D721Med (cell line): Measurements from ENCODE around the gene PA2G4.
"Not testable (repeated sequence)": the region's sequence is repeated elsewhere in the genome, so short reads cannot be mapped to it uniquely, and the experiment has no call there.

Experiments
- DNase-seq: peaks from one replicate; pipeline ENCODE4 v3.0.0; 2011; ENCODE audit warnings: low spot score; ENCODE audit not compliant: insufficient read length
- FAIRE-seq: peaks from 2 replicates; lab custom pipeline; 2011; peaks lifted over from hg19 to GRCh38; lab: Jason Lieb, UNC
- TF ChIP-seq, protein P1 (sequence below): IDR thresholded peaks from 2 replicates; pipeline ENCODE4 v1.5.1; 2012; ENCODE audit warnings: mild to moderate bottlenecking, control low read depth; ENCODE audit not compliant: insufficient read depth; ENCODE audit errors: missing control alignments

The PA2G4 gene

DNA sequence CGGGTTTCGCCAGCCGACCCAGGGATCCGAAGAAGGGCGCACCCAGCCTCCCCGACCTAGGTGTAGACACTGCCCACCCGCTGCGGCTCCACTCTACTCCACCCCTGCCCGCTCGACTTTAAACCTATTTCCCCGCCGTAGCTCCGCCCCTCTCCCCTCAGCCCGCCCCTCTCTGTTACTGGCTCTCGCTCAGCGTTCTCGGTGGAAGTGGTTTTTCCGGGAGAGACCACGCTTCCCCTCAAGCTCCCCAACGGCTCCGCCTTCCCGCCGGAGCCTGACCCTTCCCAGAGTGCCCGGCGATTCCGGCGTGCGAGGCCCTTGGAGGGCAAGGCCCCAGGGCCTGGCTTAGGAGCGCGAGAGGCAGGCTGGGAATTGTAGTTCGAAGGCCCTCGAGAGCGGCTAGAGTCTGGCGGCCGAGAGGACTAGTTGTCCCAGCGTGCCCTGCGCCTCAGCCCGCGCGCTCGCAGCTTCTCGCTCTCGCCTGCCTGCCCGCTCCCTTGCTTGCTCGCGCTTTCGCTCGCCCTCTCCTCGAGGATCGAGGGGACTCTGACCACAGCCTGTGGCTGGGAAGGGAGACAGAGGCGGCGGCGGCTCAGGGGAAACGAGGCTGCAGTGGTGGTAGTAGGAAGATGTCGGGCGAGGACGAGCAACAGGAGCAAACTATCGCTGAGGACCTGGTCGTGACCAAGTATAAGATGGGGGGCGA lies at the start of gene PA2G4:
Gene PA2G4, plus strand, starts transcription at position 451 of the 706 bp plus-strand sequence. Its CDS starts 179 bp downstream, at position 630.
- DNase-seq (peak; percentile 80), FAIRE-seq (no peak)
- TF ChIP-seq, protein P1, sequence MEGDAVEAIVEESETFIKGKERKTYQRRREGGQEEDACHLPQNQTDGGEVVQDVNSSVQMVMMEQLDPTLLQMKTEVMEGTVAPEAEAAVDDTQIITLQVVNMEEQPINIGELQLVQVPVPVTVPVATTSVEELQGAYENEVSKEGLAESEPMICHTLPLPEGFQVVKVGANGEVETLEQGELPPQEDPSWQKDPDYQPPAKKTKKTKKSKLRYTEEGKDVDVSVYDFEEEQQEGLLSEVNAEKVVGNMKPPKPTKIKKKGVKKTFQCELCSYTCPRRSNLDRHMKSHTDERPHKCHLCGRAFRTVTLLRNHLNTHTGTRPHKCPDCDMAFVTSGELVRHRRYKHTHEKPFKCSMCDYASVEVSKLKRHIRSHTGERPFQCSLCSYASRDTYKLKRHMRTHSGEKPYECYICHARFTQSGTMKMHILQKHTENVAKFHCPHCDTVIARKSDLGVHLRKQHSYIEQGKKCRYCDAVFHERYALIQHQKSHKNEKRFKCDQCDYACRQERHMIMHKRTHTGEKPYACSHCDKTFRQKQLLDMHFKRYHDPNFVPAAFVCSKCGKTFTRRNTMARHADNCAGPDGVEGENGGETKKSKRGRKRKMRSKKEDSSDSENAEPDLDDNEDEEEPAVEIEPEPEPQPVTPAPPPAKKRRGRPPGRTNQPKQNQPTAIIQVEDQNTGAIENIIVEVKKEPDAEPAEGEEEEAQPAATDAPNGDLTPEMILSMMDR: no peak

DNA sequence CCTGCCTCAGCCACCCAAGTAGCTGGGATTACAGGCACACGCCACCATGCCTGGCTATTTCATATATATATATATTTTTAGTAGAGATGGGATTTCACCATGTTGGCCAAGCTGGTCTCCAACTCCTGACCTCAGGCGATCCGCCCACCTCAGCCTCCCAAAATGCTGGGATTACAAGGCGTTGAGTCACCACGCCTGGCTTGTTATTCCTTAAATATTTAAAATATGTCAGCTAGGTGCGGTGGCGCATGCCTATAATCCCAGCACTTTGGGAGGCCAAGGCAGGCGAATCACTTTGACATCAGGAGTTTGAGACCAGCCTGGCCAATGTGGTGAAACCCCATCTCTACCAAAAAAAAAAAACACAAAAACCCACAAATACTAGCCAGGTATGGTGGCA lies 44.4 kb upstream of the PA2G4 start:
- not testable (repeated sequence) for DNase-seq, FAIRE-seq

DNA sequence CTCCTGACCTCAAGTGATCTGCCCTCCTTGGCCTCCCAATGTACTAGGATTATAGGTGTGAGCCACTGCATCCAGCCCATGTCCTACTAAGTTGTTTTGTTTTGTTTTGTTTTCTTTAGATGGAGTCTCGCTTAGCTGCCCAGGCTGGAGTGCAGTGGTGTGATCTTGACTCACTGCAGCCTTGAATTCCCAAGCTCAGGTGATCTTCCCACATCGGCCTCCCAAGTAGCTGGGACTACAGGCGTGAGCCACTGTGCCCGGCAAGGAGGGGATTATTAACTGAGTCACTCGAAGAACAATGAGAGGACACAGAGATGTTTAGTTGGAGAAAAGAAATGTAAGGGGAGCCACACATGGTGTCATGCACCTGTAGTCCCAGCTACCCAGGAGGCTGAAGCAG lies 42.4 kb upstream of the PA2G4 start:
- FAIRE-seq (no peak), DNase-seq (no peak)
- TF ChIP-seq, protein P1: no peak

DNA sequence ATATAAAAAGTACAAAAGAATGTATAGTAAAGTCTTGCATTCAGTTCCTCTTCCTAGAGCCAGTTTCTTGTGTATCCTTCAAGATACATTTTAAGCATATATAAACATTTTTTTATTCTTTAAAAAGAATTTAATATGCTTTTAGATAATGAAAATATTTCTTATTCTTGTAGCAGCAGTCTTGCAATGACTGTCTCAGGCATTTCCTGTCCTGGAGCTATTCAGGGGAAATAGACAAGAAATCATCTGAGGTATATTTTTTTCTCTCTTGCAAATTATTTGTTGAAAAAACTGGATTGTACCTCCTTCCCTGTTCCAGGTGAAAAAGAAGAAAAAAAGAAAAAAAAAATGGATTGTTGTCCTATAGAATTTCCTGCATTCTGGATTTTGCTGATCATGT lies 41.4 kb upstream of the PA2G4 start:
- no peak for DNase-seq
- FAIRE-seq: no peak

DNA sequence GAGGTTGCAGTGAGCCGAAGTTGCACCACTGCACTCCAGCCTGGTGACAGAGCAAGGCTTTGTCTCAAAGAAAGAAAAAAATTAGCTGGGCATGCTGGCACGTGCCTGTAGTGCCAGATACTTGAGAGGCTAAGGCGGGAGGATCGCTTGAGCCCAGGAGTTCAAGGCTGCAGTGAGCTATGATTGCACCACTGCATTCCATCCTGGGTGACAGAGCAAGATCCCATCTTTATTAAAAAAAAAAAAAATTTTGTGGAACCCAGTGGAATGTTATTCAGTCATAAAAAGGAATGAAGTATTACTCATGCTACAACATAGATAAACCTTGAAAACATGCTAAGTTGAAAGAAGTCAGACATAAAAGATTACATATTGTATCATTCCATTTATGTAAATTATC lies 32.7 kb upstream of the PA2G4 start:
- FAIRE-seq (no peak), DNase-seq (no peak)
- TF ChIP-seq, protein P1: no peak

More for the DNA sequence above, 41.4 kb upstream of the PA2G4 start:
- TF ChIP-seq, protein P1: no peak

DNA sequence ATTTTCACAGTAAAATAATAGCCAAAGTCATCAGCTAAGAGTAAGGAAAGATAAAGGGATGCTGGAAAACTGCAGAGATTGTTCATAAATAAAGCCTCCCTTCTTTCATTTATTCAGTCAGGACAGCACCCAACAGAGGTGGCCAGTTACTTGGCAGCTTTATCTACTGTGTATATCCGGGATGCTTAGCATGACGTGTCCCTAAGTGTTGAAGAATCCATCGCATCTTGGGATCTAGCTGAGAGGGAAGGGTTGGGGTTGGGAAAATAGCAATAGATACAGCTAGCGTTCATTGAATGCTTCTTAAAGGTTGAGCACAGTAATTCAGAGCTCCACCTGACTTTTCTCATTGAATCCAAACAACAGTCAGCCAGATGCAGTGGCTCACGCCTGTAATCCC lies 30.0 kb upstream of the PA2G4 start:
- FAIRE-seq (no peak), DNase-seq (no peak)
- TF ChIP-seq, protein P1: no peak

DNA sequence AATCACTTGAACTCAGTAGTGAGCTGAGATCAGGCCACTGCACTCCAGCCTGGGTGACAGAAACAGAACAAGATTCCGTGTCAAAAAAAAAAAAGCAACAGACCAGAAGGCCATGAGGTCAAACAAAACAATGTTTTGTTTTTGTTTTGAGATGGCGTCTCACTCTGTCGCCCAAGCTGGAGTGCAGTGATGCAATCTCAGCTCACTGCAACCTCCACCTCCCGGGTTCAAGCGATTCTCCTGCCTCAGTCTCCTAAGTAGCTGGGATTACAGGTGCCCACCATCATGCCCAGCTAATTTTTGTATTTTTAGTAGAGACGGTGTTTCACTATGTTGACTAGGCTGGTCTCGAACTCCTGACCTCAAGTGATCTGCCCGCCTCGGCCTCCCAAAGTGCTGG lies 26.4 kb upstream of the PA2G4 start:
- not testable (repeated sequence) for FAIRE-seq, DNase-seq

DNA sequence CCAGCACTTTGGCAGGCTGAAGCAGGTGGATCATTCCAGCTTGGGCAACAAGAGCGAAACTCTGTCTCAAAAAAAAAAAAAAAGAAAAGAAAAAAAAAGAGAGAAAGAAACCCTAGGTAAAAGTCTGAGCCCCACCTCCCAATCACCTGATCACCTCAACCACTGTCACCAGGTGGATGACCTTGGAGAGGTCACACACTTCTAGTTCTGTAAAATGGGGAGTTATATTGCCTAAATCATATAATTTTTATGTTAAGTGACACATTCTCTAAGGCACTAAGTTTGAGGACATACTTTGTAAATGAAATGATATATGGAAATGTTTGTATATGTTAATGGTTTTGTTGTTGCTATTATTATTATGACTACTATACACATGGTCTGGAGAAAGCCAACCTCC lies 25.9 kb upstream of the PA2G4 start:
- FAIRE-seq: no peak
- no peak for DNase-seq
- TF ChIP-seq, protein P1: no peak
